AG10803 (cell line): Measurements from ENCODE around the gene MAML3.

ENCODE experiments used
- DNase-seq: peaks from one replicate; pipeline ENCODE4 v3.0.0; 2010; ENCODE audit warnings: low read depth
- H3K4me3 ChIP-seq: 2 replicates; pipeline ENCODE4 v1.5.1; 2011; ENCODE audit warnings: mild to moderate bottlenecking, low read length, control low read depth
- CTCF ChIP-seq: conservative IDR thresholded peaks from 2 replicates; pipeline ENCODE4 v1.5.1; 2011; ENCODE audit warnings: mild to moderate bottlenecking, low read length, control low read depth, inconsistent platforms

The MAML3 gene

GRCh38 chr4:139847602-139848001 lies 306.4 kb downstream of the MAML3 start:
- no peak overlapping the region for H3K4me3 ChIP-seq
- no peak for TF ChIP-seq CTCF
- no peak for DNase-seq

DNA sequence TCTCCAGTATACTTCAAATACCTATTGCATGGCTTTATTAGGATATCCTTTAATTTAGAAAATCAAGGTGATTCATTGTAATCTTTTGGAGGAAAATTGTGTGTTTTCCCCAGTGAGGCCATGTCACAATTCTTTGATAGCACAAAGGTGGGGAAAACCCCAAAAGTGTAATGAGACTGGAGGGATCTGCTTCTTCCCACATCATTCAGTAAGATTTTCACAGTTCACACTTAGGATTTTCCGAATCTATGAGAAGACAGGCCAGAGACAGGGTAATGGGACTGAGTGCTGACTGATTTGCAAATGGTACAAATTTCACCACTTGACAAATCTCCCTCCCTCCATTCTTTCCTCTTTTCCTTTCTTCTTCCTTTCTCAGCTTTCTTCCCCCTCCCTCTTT lies 307.2 kb downstream of the MAML3 start:
- no peak for DNase-seq
- no peak for TF ChIP-seq CTCF
- H3K4me3 ChIP-seq, result no peak overlapping the region

DNA sequence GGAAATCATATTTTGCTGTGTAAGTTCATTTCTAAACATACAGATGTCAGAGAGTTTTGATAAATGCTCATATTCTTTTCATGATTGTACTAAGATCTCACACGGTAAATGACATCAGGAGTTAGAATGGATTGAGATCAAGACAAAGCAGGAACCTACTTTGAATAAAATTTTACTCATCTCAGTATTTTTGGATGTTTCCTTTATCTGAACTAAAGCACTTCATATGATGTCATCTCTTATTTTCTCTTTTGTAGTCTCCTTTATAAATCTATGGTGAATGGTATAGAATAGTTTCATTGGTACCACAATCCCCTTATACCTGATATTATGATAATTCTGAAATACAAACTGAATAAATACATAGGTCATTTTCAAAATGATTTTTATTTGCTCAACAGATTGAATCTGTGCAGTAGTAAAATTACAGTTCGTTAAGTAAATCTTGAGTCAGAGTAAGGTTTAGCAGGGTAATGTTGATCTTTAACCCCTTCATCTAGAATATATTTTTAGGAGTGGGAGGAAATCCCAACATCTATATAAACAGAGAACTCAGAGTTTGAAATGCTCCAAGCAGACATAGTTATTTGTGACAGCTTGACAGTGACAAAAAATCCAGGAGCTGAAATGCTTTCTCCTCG lies 308.4 kb downstream of the MAML3 start:
- TF ChIP-seq CTCF, result no peak
- DNase-seq, result no peak
- no peak overlapping the region for H3K4me3 ChIP-seq

- H3K4me3 ChIP-seq, result no peak overlapping the region
- DNase-seq, result peak; percentile 11
- TF ChIP-seq CTCF, result no peak
Observed at GRCh38 chr4:139844459-139845036, 309.4 kb downstream of the MAML3 start.

DNA sequence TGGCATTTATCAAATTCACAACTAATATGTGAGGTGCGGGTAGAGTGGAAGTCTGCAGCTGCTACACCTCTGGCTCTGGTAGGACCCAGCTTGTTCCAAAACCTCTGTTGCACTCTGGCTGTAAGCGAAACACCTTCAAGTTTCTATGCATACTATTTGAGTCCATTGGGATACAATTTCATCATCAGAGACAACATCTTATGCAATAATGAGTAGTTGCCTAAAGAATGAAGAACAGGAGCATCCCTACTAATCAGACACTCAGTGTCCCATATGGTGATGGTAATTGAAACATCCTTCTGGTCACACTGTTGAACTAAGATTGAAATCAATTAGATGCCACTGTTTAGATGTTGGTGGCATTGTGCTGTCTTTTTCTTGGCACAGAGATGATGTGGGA lies 309.9 kb downstream of the MAML3 start:
- TF ChIP-seq CTCF, result no peak
- peak; percentile 62 for DNase-seq
- H3K4me3 ChIP-seq, result no peak overlapping the region

GRCh38 chr4:139843641-139844040 lies 310.3 kb downstream of the MAML3 start:
- H3K4me3 ChIP-seq, result no peak overlapping the region
- no peak for DNase-seq
- no peak for TF ChIP-seq CTCF

GRCh38 chr4:139841464-139842195 lies 312.4 kb downstream of the MAML3 start:
- H3K4me3 ChIP-seq, result no peak overlapping the region
- DNase-seq, result no peak
- TF ChIP-seq CTCF, result no peak
